CD4-positive, alpha-beta memory T cell (primary cell): Measurements from ENCODE around the gene CLN5. TPM values are rescaled to one million over a fixed set of nuclear protein-coding genes. Genes with fewer than 3 reads are reported as not detected.

Source experiments
- CTCF ChIA-PET: fragments of 350-600 bp; sonication (Branson Sonifier 250); formaldehyde crosslinking; loops from one replicate; lab custom pipeline; 2021; ENCODE audit warnings: inconsistent platforms; ENCODE audit not compliant: partially characterized antibody; lab: Charles Lee
- POLR2A ChIA-PET: fragments of 350-600 bp; sonication (Branson Sonifier 250); formaldehyde crosslinking; loops from one replicate; lab custom pipeline; 2021; ENCODE audit not compliant: partially characterized antibody; lab: Charles Lee
- DNase-seq, 5 donors: peaks; one replicate each; pipeline versions ENCODE4 v3.0.0 to v3.0.0-alpha.2; 2020 to 2022; ENCODE audit warnings: mixed read lengths in 1 of 5
- H3K27ac ChIP-seq: one replicate; pipeline ENCODE4 v1.7.0; 2013; ENCODE audit warnings: low read depth, low read length
- H3K27me3 ChIP-seq: 2 replicates; pipeline ENCODE4 v1.7.0; 2013; ENCODE audit warnings: mild to moderate bottlenecking, low read length, moderate library complexity; ENCODE audit not compliant: insufficient read depth
- H3K36me3 ChIP-seq: 2 replicates; pipeline ENCODE4 v1.7.0; 2013; ENCODE audit warnings: mild to moderate bottlenecking, low read length, moderate library complexity; ENCODE audit not compliant: insufficient read depth
- H3K4me1 ChIP-seq: 2 replicates; pipeline ENCODE4 v1.7.0; 2013; ENCODE audit warnings: mild to moderate bottlenecking, low read length, moderate library complexity; ENCODE audit not compliant: insufficient read depth
- H3K4me3 ChIP-seq, 2 donors: one replicate each; pipeline ENCODE4 v1.7.0; 2013; ENCODE audit warnings: low read length in 2 of 2, mild to moderate bottlenecking in 1 of 2
- H3K9me3 ChIP-seq, 2 donors: one replicate each; pipeline ENCODE4 v1.7.0; 2013; ENCODE audit warnings: low read length in 2 of 2, control low read depth in 1 of 2; ENCODE audit not compliant: control insufficient read depth in 1 of 2
- H3K27ac Mint-ChIP-seq, 7 donors: one replicate each; pipeline ENCODE4 v1.8.0; 2020 to 2021; ENCODE audit warnings: mixed read lengths in 7 of 7, mild to moderate bottlenecking in 6 of 7, inconsistent platforms in 3 of 7, moderate library complexity in 3 of 7
- H3K27me3 Mint-ChIP-seq, 2 donors: one replicate each; pipeline ENCODE4 v1.8.0; 2020 to 2021; ENCODE audit warnings: mixed read lengths in 2 of 2
- H3K36me3 Mint-ChIP-seq, 2 donors: one replicate each; pipeline ENCODE4 v1.8.0; 2020 to 2021; ENCODE audit warnings: mixed read lengths in 2 of 2, inconsistent platforms in 1 of 2, mild to moderate bottlenecking in 1 of 2
- H3K4me1 Mint-ChIP-seq, 4 donors: one replicate each; pipeline ENCODE4 v1.8.0; 2020 to 2021; ENCODE audit warnings: mixed read lengths in 4 of 4, mild to moderate bottlenecking in 1 of 4
- H3K4me3 Mint-ChIP-seq, 8 donors: one replicate each; pipeline ENCODE4 v1.8.0; 2020 to 2021; ENCODE audit warnings: mixed read lengths in 8 of 8, mild to moderate bottlenecking in 7 of 8, moderate library complexity in 6 of 8, inconsistent platforms in 3 of 8
- H3K9me3 Mint-ChIP-seq, 8 donors: one replicate each; pipeline ENCODE4 v1.8.0; 2020 to 2021; ENCODE audit warnings: mixed read lengths in 8 of 8, mild to moderate bottlenecking in 5 of 8, inconsistent platforms in 3 of 8, moderate library complexity in 1 of 8
- intact Hi-C: fragments of 100-400 bp; cut with micrococcal nuclease; formaldehyde crosslinking; loops from one replicate; pipeline ENCODE4 v1.15.1; 2023
- polyA plus RNA-seq, 2 donors: library from polyadenylated mRNA; unstranded; fragments of 300-500 nt; fragmentation: Illumina TruSeq; gene quantifications; one replicate each; pipeline ENCODE4 v1.2.3, GENCODE V29; 2021
- total RNA-seq, 2 experiments: library from RNA; stranded (reverse); gene quantifications; one replicate each; pipeline ENCODE4 v1.2.3, GENCODE V29; 2021

The CLN5 gene
- total and polyA plus RNA-seq, 4 experiments from 2014 or later: 26.0 to 48.6 (median 33.9) TPM

DNA sequence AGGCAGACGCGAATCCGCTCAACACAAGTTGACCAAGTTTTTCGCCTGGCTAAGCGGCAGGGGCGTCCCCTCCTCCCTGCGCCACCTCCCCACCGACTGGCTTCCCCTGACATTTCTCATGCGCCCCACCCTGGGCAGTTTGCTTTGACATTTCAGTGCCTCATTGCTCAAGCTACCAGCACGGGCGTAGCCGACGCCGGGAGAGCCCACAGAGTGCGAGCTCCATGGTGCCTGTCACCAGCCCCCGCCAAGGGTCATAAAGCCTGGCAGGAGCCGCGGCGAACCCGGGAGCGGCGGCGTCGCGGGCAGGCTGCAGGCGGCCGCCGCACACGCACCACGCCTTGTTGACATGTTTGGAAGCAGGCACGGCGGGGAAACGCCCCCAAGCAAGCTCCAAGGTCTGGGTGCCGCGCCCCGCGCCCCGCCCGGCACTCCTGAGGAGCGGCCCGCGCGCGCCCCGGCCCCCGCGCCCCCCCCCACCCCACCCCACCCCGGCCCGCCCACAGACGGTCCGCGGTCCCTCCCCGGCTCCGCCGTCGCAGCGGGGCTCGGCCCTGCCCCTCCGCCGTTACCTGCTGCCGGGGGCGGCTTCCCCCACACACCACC, 34.5 kb downstream of the CLN5 start:
- Mint-ChIP-seq H3K27me3 (no peaks in the 10 kb centered on the region), H3K36me3 (peaks cover 4 to 41% of the 10 kb centered on the region in 2 donors), H3K27ac (peak overlapping the region; percentile 80 to 97 (median 95)), H3K4me1 (peaks cover 34 to 69% (median 51%) of the 10 kb centered on the region in 4 donors), H3K9me3 (no peaks in the 10 kb centered on the region), H3K4me3 (peak overlapping the region; percentile 95 to 100 (median 96))
- DNase-seq: peak; percentile 80 to 87 (median 82)
- ChIA-PET POLR2A (interaction anchor here (0.5 to 5.0 kb wide), 29 partner anchors 9 to 1260 kb away, joined by 3 to 204 read pairs (median 6); partner anchors contain the start of genes CLN5, KCTD12, MYCBP2 and SLAIN1), CTCF (interaction anchor here (0.7 to 4.0 kb wide), 6 partner anchors 10 to 46 kb away, joined by 3 to 23 read pairs (median 8); partner anchors contain the start of gene CLN5)
- no peaks in the 10 kb centered on the region for H3K27me3 ChIP-seq
- peaks cover 5% of the 10 kb centered on the region for H3K36me3 ChIP-seq
- H3K27ac ChIP-seq: peak overlapping the region; percentile 94
- intact Hi-C loops: loop anchor here (10.0 kb wide), 1 partner anchor 1392 kb away; the partner anchor contains the start of gene LMO7
- H3K4me3 ChIP-seq: peak overlapping the region; percentile 63 to 86
- no peaks in the 10 kb centered on the region for H3K9me3 ChIP-seq
- peaks cover 54% of the 10 kb centered on the region for H3K4me1 ChIP-seq

DNA sequence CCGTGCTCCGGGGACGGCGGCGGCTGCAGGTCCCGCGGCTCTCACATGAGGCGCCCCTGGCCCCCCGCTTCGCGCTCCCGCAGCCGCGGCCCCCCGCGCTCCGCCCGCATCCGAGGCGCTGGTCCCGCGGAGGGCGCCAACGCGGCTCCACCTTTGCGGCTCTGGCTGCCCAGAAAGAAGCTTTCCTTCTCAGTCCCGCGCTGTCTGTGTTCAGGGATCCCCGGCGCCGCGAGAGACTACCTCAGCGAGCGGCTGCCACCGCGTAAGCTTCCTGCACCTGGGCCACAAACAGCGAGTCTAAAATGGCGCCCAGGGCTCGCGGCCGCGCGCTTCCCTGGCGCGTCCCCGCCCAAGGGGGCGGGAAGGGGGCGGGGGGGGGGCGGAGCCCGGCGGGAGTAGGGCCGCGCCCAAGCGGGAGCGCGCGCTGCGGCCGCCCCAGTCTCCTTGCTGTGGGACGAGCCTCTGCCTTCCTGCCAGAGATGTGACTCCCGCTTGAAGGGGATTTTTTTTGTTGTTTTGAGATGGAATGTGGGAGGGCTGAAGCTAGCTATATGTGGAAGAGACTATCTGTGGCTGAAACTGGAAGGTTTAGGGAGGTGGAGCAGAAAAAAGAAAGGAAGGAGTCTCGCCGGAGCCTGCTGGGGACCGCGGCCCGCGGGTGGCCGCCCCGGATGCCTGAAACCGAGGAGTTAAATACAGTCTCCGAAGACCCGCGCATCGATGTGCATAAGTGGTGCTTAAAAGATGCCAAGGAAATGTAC, 35.2 kb downstream of the CLN5 start, which contains the start of gene FBXL3:
TSS of gene FBXL3 (minus strand) at position 299 of the 761 bp plus-strand sequence. CDS start 5,299 bp downstream, outside the sequence.
- Mint-ChIP-seq H3K27me3 (no peaks in the 10 kb centered on the region), H3K36me3 (peaks cover 0 to 34% of the 10 kb centered on the region in 2 donors), H3K27ac (peak within 1 kb of the TSS; percentile 80 to 99 (median 97)), H3K4me1 (peaks cover 29 to 62% (median 46%) of the 10 kb centered on the region in 4 donors), H3K9me3 (no peaks in the 10 kb centered on the region), H3K4me3 (peak within 1 kb of the TSS; percentile 96 to 100 (median 99))
- intact Hi-C loops: loop anchor here (1.0 to 10.0 kb wide), 4 partner anchors 35 to 1392 kb away; partner anchors contain the start of genes CLN5 and LMO7
- peak; percentile 83 to 87 (median 87) for DNase-seq
- H3K27me3 ChIP-seq: no peaks in the 10 kb centered on the region
- H3K9me3 ChIP-seq: no peaks in the 10 kb centered on the region
- ChIA-PET CTCF (interaction anchor here (0.7 to 4.0 kb wide), 7 partner anchors 10 to 47 kb away, joined by 3 to 23 read pairs (median 6); partner anchors contain the start of gene CLN5), POLR2A (interaction anchor here (0.9 to 5.0 kb wide), 25 partner anchors 10 to 1701 kb away, joined by 3 to 204 read pairs (median 6); partner anchors contain the start of genes CLN5, KCTD12, MYCBP2 and SLAIN1)
- H3K4me3 ChIP-seq: peak within 1 kb of the TSS; percentile 66 to 86
- peaks cover 48% of the 10 kb centered on the region for H3K4me1 ChIP-seq
- H3K36me3 ChIP-seq: no peaks in the 10 kb centered on the region
- peak within 1 kb of the TSS; percentile 94 for H3K27ac ChIP-seq

DNA sequence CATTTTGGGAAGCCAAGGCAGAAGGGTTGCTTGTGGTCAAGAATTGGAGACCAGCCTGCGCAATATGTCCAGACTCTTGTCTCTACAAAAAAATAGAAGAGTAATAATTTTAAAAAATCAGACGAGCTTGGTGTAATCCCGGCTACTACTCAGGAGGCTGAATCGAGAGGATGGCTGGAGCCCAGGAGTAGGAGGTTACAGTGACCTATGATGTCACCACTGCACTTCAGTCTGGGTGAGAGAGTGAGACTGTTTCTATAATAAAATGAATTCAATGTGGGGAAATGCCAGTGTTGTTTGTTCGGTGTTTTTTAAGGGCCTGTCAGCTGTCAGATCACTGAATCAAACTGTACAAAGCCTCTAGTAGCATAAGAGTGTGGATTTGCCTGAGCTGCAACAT, 36.3 kb downstream of the CLN5 start:
- Mint-ChIP-seq H3K9me3 (no peaks in the 10 kb centered on the region), H3K4me1 (peaks cover 20 to 50% (median 34%) of the 10 kb centered on the region in 4 donors), H3K27me3 (no peaks in the 10 kb centered on the region), H3K36me3 (peaks cover 0 to 24% of the 10 kb centered on the region in 2 donors), H3K27ac (peak overlapping the region in 3 of 7 donors; percentile 68 to 95 (median 80)), H3K4me3 (peak overlapping the region; percentile 69 to 100 (median 96))
- DNase-seq: no peak
- no peaks in the 10 kb centered on the region for H3K9me3 ChIP-seq
- H3K27ac ChIP-seq: no peak overlapping the region
- ChIA-PET CTCF (interaction anchor here (1.0 to 4.0 kb wide), 2 partner anchors 36 to 48 kb away, joined by 4 to 23 read pairs; partner anchors contain the start of gene CLN5), POLR2A (interaction anchor here (2.1 to 5.0 kb wide), 8 partner anchors 11 to 300 kb away, joined by 5 to 204 read pairs (median 32); partner anchors contain the start of genes CLN5 and MYCBP2)
- H3K4me3 ChIP-seq: no peak overlapping the region
- no peaks in the 10 kb centered on the region for H3K27me3 ChIP-seq
- no peaks in the 10 kb centered on the region for H3K36me3 ChIP-seq
- H3K4me1 ChIP-seq: peaks cover 36% of the 10 kb centered on the region
- intact Hi-C loops: loop anchor here (10.0 kb wide), 1 partner anchor 1393 kb away; the partner anchor contains the start of gene LMO7

DNA sequence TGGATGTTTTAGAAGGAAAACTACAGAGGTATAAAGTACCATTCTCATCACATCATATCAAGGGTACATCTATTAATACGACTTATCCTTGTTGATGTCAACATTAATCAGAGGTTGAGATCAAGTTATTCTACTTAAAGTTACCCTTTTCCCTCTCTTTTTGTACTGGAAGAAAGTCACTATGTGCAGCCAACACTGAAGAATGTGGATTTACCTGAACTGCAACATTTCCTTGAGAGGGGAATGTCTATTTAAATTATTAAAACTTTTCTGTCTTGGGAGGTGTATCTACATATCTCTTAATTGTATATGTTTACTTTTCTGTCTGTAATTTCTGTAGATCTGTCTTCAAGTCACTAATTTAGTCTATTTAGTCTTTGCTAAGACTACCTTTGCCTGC, 37.6 kb downstream of the CLN5 start:
- POLR2A ChIA-PET: no interaction called here
- Histone ChIP-seq H3K9me3 (no peaks in the 10 kb centered on the region), H3K36me3 (no peaks in the 10 kb centered on the region), H3K27me3 (no peaks in the 10 kb centered on the region), H3K27ac (no peak overlapping the region), H3K4me3 (no peak overlapping the region), H3K4me1 (peaks cover 24% of the 10 kb centered on the region)
- no peaks in the 10 kb centered on the region for H3K27me3 Mint-ChIP-seq
- H3K27ac Mint-ChIP-seq: peak overlapping the region in 1 of 7 donors; percentile 80
- CTCF ChIA-PET: no interaction called here
- DNase-seq: no peak
- H3K4me1 Mint-ChIP-seq: peaks cover 12 to 38% (median 23%) of the 10 kb centered on the region in 4 donors
- H3K36me3 Mint-ChIP-seq: peaks cover 0 to 17% of the 10 kb centered on the region in 2 donors
- intact Hi-C loops: loop anchor here (10.0 kb wide), 1 partner anchor 1395 kb away; the partner anchor contains the start of gene LMO7
- peak overlapping the region in 1 of 8 donors; percentile 53 for H3K4me3 Mint-ChIP-seq
- no peaks in the 10 kb centered on the region for H3K9me3 Mint-ChIP-seq

DNA sequence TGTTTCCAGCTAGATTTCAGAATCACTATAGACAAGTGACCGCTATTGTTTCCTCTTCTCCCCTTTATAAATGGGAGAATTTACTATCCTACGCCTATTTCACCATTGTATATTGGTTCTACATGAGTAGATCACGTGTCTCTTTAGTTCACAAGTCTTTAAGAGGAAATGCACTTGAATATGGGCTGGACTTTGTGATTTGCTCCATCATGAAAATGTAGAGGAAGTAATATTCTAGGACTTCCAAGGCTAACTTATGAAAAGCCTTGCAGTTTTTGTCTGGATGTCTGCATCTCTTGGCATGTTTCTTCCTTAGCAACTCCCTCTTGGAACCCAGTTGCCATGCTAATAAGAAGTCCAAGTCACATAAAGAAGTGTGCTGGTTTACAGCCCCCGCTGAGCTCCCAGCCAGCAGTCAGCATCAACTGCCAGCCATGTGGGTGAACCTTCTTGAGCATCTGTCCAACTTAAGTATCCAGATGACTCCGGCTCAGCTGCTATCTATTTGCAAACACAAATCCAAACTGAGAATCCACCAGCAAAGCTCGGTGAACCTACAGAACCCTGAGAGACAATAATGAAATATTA, 39.9 kb downstream of the CLN5 start:
- H3K27ac Mint-ChIP-seq: no peak overlapping the region
- H3K27me3 Mint-ChIP-seq: no peaks in the 10 kb centered on the region
- H3K27ac ChIP-seq: no peak overlapping the region
- CTCF ChIA-PET: interaction anchor here (1.4 kb wide), 1 partner anchor 30 kb away, joined by 3 read pairs; no protein-coding TSS in a partner anchor
- no peak for DNase-seq
- no peak overlapping the region for H3K4me3 Mint-ChIP-seq
- H3K4me3 ChIP-seq: no peak overlapping the region
- no peaks in the 10 kb centered on the region for H3K27me3 ChIP-seq
- H3K4me1 ChIP-seq: peaks cover 9% of the 10 kb centered on the region
- peaks cover 0 to 2% of the 10 kb centered on the region in 2 donors for H3K36me3 Mint-ChIP-seq
- POLR2A ChIA-PET: no interaction called here
- H3K9me3 ChIP-seq: no peaks in the 10 kb centered on the region
- no peaks in the 10 kb centered on the region for H3K9me3 Mint-ChIP-seq
- no peaks in the 10 kb centered on the region for H3K36me3 ChIP-seq
- peaks cover 8 to 18% (median 12%) of the 10 kb centered on the region in 4 donors for H3K4me1 Mint-ChIP-seq
- intact Hi-C loops: no loop called here

DNA sequence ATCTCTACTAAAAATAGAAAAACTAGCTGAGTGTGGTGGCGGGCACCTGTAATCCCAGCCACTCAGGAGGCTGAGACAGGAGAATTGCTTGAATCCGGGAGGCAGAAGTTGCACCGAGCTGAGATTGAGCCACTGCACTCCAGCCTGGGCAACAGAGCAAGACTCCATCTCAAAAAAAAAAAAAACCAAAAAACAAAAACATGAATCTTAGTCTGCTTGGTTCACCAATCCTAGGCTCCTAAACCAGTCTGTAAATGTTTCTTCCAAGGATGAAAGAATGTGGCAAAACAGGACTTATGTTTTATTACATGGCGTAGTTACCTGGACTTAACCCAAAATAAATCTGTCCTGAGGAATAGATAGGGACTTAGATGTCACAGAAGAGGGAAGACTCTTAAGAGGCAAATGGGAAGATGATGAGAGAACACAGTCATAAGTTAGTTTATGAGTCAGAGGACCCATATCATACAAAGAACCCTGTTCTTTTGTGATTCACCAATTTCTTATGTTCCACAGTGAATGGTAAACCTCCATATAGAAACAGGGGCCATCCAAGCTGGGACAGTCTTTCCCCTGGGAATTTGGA, 41.9 kb downstream of the CLN5 start:
- H3K4me3 Mint-ChIP-seq: no peak overlapping the region
- intact Hi-C loops: no loop called here
- ChIA-PET POLR2A (no interaction called here), CTCF (interaction anchor here (1.2 kb wide), 1 partner anchor 53 kb away, joined by 3 read pairs; no protein-coding TSS in a partner anchor)
- H3K4me1 ChIP-seq: no peaks in the 10 kb centered on the region
- H3K4me3 ChIP-seq: no peak overlapping the region
- no peaks in the 10 kb centered on the region for H3K36me3 ChIP-seq
- no peak for DNase-seq
- no peaks in the 10 kb centered on the region for H3K9me3 ChIP-seq
- H3K27me3 ChIP-seq: no peaks in the 10 kb centered on the region
- no peak overlapping the region for H3K27ac ChIP-seq
- H3K9me3 Mint-ChIP-seq: peaks cover 0 to 2% (median 0%) of the 10 kb centered on the region in 8 donors
- no peaks in the 10 kb centered on the region for H3K4me1 Mint-ChIP-seq
- no peaks in the 10 kb centered on the region for H3K27me3 Mint-ChIP-seq
- no peak overlapping the region for H3K27ac Mint-ChIP-seq
- no peaks in the 10 kb centered on the region for H3K36me3 Mint-ChIP-seq
